ENCODE measurements around the gene CARD14. TPM values are rescaled to one million over a fixed set of nuclear protein-coding genes. Genes with fewer than 3 reads are reported as not detected.

The CARD14 gene
- total and polyA plus RNA-seq, 2 of the 13 experiments (the other 11 are each of a cell fraction or from before 2014, with no cell fraction given): 0.11 TPM; not detected in 1

- TF ChIP-seq ZNF572 (CRISPR knock-in tag; IDR thresholded peaks at IDR 0.05): no peak
- TF ChIP-seq NFYB (CRISPR knock-in tag; IDR thresholded peaks at IDR 0.05): no peak
- peak; percentile 53 for TF ChIP-seq HNRNPK (IDR thresholded peaks at IDR 0.05; ENCODE audit: low read depth, low read length, poor library complexity, severe bottlenecking)
- TF ChIP-seq ZBTB34 (CRISPR knock-in tag; IDR thresholded peaks at IDR 0.05): no peak
- peak; percentile 66; the same call in 1 of the 2 replicates for TF ChIP-seq ESRRA (CRISPR knock-in tag; IDR thresholded peaks at IDR 0.05; ENCODE audit: low read depth)
- no peak; the same call in 1 of the 2 replicates for TF ChIP-seq RARA (CRISPR knock-in tag; IDR thresholded peaks at IDR 0.05)
- no peak for TF ChIP-seq ARID2 (CRISPR knock-in tag; IDR thresholded peaks at IDR 0.05; ENCODE audit: borderline replicate concordance)
- no peak for TF ChIP-seq DR1 (CRISPR knock-in tag; IDR thresholded peaks at IDR 0.05)
- TF ChIP-seq ZNF33A (CRISPR knock-in tag; IDR thresholded peaks at IDR 0.05; ENCODE audit: borderline replicate concordance): no peak
- no peak for TF ChIP-seq TBP (CRISPR knock-in tag; IDR thresholded peaks at IDR 0.05)
- TF ChIP-seq NBN (conservative IDR thresholded peaks at IDR 0.05): no peak
- no peak for TF ChIP-seq KAT2B (IDR thresholded peaks at IDR 0.05; ENCODE audit: borderline replicate concordance, low read depth, low read length)
- no peak for TF ChIP-seq MAZ (IDR thresholded peaks at IDR 0.05; ENCODE audit: borderline replicate concordance, low read depth, low read length)
- TF ChIP-seq MAZ (CRISPR knock-in tag; IDR thresholded peaks at IDR 0.05; ENCODE audit: low read depth): peak; percentile 78
- TF ChIP-seq SRSF9 (IDR thresholded peaks at IDR 0.05; ENCODE audit: borderline replicate concordance, insufficient read depth, low read depth, low read length, poor library complexity, severe bottlenecking): no peak
- TF ChIP-seq ARNTL (CRISPR knock-in tag; IDR thresholded peaks at IDR 0.05): peak; percentile 63
- no peak for TF ChIP-seq KDM1A (CRISPR knock-in tag; IDR thresholded peaks at IDR 0.05)
- no peak for TF ChIP-seq SMARCE1 (IDR thresholded peaks at IDR 0.05; ENCODE audit: borderline replicate concordance)
- no peak for TF ChIP-seq FOXK2 (IDR thresholded peaks at IDR 0.05)
- no peak for TF ChIP-seq ZNF282 (IDR thresholded peaks at IDR 0.05; ENCODE audit: partially characterized antibody)
- TF ChIP-seq FOXJ3 (CRISPR knock-in tag; IDR thresholded peaks at IDR 0.05; ENCODE audit: borderline replicate concordance): no peak
- TF ChIP-seq ZBTB4 (CRISPR knock-in tag; IDR thresholded peaks at IDR 0.05; ENCODE audit: borderline replicate concordance): peak; percentile 53; the same call in 1 of the 2 replicates
- TF ChIP-seq ATAD3A (CRISPR knock-in tag; IDR thresholded peaks at IDR 0.05): no peak
- 0 out of 2 replicates have a peak, but pooled peaks have one; percentile 39 for TF ChIP-seq ZNF124 (CRISPR knock-in tag; IDR thresholded peaks at IDR 0.05)
- TF ChIP-seq ZEB1 (IDR thresholded peaks at IDR 0.05; ENCODE audit: insufficient replicate concordance, low read depth): no peak
- TF ChIP-seq ADNP (CRISPR knock-in tag; IDR thresholded peaks at IDR 0.05): no peak
Observed at GRCh38 chr17:80220054-80220735, 50.4 kb downstream of the CARD14 start, which contains the start of the genes SGSH and SLC26A11 (continued).
